GM12892 (cell line): Measurements from ENCODE around the gene NBPF9.
"Not testable (repeated sequence)": the region's sequence is repeated elsewhere in the genome, so short reads cannot be mapped to it uniquely, and the experiment has no call there.

ENCODE experiments used
- POLR2A ChIP-seq: IDR thresholded peaks from 2 replicates; pipeline ENCODE4 v1.6.1; 2011; ENCODE audit warnings: low read depth, low read length, control low read depth
- POLR2AphosphoS5 ChIP-seq: IDR thresholded peaks from 2 replicates; pipeline ENCODE4 v1.6.1; 2011; ENCODE audit warnings: low read depth, low read length, control low read depth

GRCh38 chr1:149043056-149043455, 60.3 kb downstream of the NBPF9 start:
- TF ChIP-seq POLR2AphosphoS5, POLR2A: not testable (repeated sequence)
